Neural progenitor cell (in vitro differentiated cells): ENCODE measurements around the gene TEKT2.

ENCODE experiments used
- EZH2 ChIP-seq: fragments of 200-600 bp; sonication (generic); IDR thresholded peaks from 2 replicates; pipeline ENCODE4 v1.6.1; 2017; ENCODE audit warnings: antibody characterized with exemption, mild to moderate bottlenecking, moderate library complexity
- TF ChIP-seq, protein P1 (sequence below): fragments of 200-600 bp; sonication (generic); IDR thresholded peaks from 2 replicates; pipeline ENCODE4 v1.5.1; 2017; ENCODE audit warnings: antibody characterized with exemption, mild to moderate bottlenecking

- TF ChIP-seq, protein P1, sequence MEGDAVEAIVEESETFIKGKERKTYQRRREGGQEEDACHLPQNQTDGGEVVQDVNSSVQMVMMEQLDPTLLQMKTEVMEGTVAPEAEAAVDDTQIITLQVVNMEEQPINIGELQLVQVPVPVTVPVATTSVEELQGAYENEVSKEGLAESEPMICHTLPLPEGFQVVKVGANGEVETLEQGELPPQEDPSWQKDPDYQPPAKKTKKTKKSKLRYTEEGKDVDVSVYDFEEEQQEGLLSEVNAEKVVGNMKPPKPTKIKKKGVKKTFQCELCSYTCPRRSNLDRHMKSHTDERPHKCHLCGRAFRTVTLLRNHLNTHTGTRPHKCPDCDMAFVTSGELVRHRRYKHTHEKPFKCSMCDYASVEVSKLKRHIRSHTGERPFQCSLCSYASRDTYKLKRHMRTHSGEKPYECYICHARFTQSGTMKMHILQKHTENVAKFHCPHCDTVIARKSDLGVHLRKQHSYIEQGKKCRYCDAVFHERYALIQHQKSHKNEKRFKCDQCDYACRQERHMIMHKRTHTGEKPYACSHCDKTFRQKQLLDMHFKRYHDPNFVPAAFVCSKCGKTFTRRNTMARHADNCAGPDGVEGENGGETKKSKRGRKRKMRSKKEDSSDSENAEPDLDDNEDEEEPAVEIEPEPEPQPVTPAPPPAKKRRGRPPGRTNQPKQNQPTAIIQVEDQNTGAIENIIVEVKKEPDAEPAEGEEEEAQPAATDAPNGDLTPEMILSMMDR: no peak
- TF ChIP-seq EZH2: no peak
Observed at GRCh38 chr1:36081926-36082485, 1.9 kb upstream of the TEKT2 start.
